BLaER1 (cell line): ENCODE results near the gene GFAP.
A peak's percentile ranks its signal among the peaks of the same experiment; 100 is the strongest.

Source experiments
- H3K27ac ChIP-seq: shearing (Covaris generic); formaldehyde crosslinking; 2 replicates; pipeline ENCODE4 v1.8.1; 2022
- H3K27me3 ChIP-seq: shearing (Covaris generic); formaldehyde crosslinking; 2 replicates; pipeline ENCODE4 v1.8.1; 2022
- H3K36me3 ChIP-seq: shearing (Covaris generic); formaldehyde crosslinking; 2 replicates; pipeline ENCODE4 v1.8.1; 2022
- H3K4me1 ChIP-seq: shearing (Covaris generic); formaldehyde crosslinking; 2 replicates; pipeline ENCODE4 v1.8.1; 2022
- H3K4me2 ChIP-seq: shearing (Covaris generic); formaldehyde crosslinking; 2 replicates; pipeline ENCODE4 v1.8.1; 2022
- H3K4me3 ChIP-seq: shearing (Covaris generic); formaldehyde crosslinking; 2 replicates; pipeline ENCODE4 v1.8.1; 2022
- H3K9ac ChIP-seq: shearing (Covaris generic); formaldehyde crosslinking; 2 replicates; pipeline ENCODE4 v1.8.1; 2022
- H3K9me3 ChIP-seq: shearing (Covaris generic); formaldehyde crosslinking; 2 replicates; pipeline ENCODE4 v1.8.1; 2022
- H4K20me1 ChIP-seq: shearing (Covaris generic); formaldehyde crosslinking; 2 replicates; pipeline ENCODE4 v1.8.1; 2022
- Cebpa-rat ChIP-seq: shearing (Covaris generic); IDR thresholded peaks from 2 replicates; pipeline ENCODE4 v1.8.1; 2022

Gene GFAP

GRCh38 chr17:44887971-44888954, 27.0 kb downstream of the GFAP start:
- Histone ChIP-seq H3K36me3 (peaks cover 98% of the 10 kb centered on the region), H4K20me1 (peaks cover 68% of the 10 kb centered on the region)

DNA sequence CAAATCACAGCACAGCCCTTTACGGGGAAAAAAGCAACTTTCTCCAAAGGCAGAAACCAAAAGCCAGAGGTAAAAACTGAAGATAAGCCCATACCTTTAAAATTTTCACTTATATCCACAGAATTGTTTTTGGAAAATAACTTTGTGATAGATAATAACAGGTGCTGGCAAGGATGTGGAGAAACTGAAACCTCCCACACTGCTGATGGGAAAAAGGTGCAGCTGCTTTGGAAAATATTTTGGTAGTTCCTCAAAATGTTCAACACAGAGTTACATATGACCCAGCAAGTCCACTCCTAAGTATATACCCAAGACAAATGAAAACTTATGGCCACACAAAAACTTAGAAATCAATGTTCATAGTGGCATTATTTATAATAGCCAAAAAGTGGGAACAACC, 28.3 kb downstream of the GFAP start:
- H3K4me2 ChIP-seq: no peak overlapping the region
- no peak overlapping the region for H3K27ac ChIP-seq
- H3K36me3 ChIP-seq: peaks cover 98% of the 10 kb centered on the region

More at GRCh38 chr17:44887971-44888954, 27.0 kb downstream of the GFAP start:
- Histone ChIP-seq H3K27me3 (no peaks in the 10 kb centered on the region), H3K4me2 (peak overlapping the region; percentile 41), H3K9ac (no peak overlapping the region), H3K4me3 (no peak overlapping the region), H3K4me1 (peaks cover 17% of the 10 kb centered on the region), H3K9me3 (no peaks in the 10 kb centered on the region), H3K27ac (no peak overlapping the region)
- TF ChIP-seq Cebpa-rat: no peak

GRCh38 chr17:44884941-44885340, 30.4 kb downstream of the GFAP start:
- no peaks in the 10 kb centered on the region for H3K27me3 ChIP-seq
- no peaks in the 10 kb centered on the region for H3K9me3 ChIP-seq
- H3K27ac ChIP-seq: no peak overlapping the region
- no peak overlapping the region for H3K4me3 ChIP-seq
- H3K9ac ChIP-seq: no peak overlapping the region
- peaks cover 57% of the 10 kb centered on the region for H4K20me1 ChIP-seq
- peaks cover 17% of the 10 kb centered on the region for H3K4me1 ChIP-seq
- H3K4me2 ChIP-seq: no peak overlapping the region
- TF ChIP-seq Cebpa-rat: no peak
- H3K36me3 ChIP-seq: peaks cover 97% of the 10 kb centered on the region

More for the DNA sequence above, 28.3 kb downstream of the GFAP start:
- Histone ChIP-seq H3K9me3 (no peaks in the 10 kb centered on the region), H3K4me1 (peaks cover 17% of the 10 kb centered on the region), H3K27me3 (no peaks in the 10 kb centered on the region), H4K20me1 (peaks cover 69% of the 10 kb centered on the region), H3K4me3 (no peak overlapping the region), H3K9ac (no peak overlapping the region)
- TF ChIP-seq Cebpa-rat: no peak

GRCh38 chr17:44881145-44881544, 34.2 kb downstream of the GFAP start:
- H3K9ac ChIP-seq: no peak overlapping the region
- H3K4me3 ChIP-seq: no peak overlapping the region
- peaks cover 19% of the 10 kb centered on the region for H4K20me1 ChIP-seq
- no peak overlapping the region for H3K4me2 ChIP-seq
- 0 out of 2 replicates have a peak, but pooled peaks cover under 1% of the 10 kb centered on the region for H3K4me1 ChIP-seq
- no peaks in the 10 kb centered on the region for H3K27me3 ChIP-seq
- no peaks in the 10 kb centered on the region for H3K9me3 ChIP-seq
- H3K27ac ChIP-seq: no peak overlapping the region
- no peak for TF ChIP-seq Cebpa-rat
- H3K36me3 ChIP-seq: peaks cover 93% of the 10 kb centered on the region

GRCh38 chr17:44880062-44880461, 35.2 kb downstream of the GFAP start:
- no peak overlapping the region for H3K4me3 ChIP-seq
- H3K27ac ChIP-seq: no peak overlapping the region
- H4K20me1 ChIP-seq: peaks cover 13% of the 10 kb centered on the region; the same call in 1 of the 2 replicates
- H3K36me3 ChIP-seq: peaks cover 94% of the 10 kb centered on the region
- H3K4me1 ChIP-seq: peaks cover 7% of the 10 kb centered on the region; the same call in 1 of the 2 replicates
- no peak overlapping the region for H3K4me2 ChIP-seq
- no peaks in the 10 kb centered on the region for H3K9me3 ChIP-seq
- H3K9ac ChIP-seq: peak overlapping the region; percentile 10; the same call in 1 of the 2 replicates
- no peaks in the 10 kb centered on the region for H3K27me3 ChIP-seq
- no peak for TF ChIP-seq Cebpa-rat

DNA sequence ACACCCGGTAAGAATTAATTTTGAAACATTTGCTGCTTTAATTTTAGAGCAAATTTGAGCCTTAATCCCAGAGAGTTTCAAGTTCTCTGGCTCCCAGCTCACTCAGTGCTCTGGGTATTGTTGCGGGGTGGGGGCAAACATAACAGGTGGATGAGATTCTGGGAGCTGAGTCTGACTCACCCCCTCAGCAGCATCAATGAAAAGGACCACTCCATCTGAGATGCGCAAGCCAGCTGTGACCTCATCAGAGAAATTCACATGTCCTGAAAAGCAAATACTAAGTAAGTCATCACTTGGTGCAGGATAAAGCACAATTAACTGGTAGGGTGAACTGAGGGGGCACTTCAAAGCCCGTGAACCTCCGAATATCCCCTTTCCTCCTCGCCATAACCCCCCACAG, 35.9 kb downstream of the GFAP start:
- Histone ChIP-seq H3K4me1 (peaks cover 7% of the 10 kb centered on the region; the same call in 1 of the 2 replicates), H4K20me1 (peaks cover 13% of the 10 kb centered on the region; the same call in 1 of the 2 replicates), H3K4me2 (no peak overlapping the region), H3K9me3 (no peaks in the 10 kb centered on the region), H3K27ac (no peak overlapping the region), H3K4me3 (no peak overlapping the region), H3K27me3 (no peaks in the 10 kb centered on the region), H3K36me3 (peaks cover 94% of the 10 kb centered on the region), H3K9ac (0 out of 2 replicates have a peak overlapping the region, but pooled peaks have one; percentile 10)
- no peak for TF ChIP-seq Cebpa-rat

DNA sequence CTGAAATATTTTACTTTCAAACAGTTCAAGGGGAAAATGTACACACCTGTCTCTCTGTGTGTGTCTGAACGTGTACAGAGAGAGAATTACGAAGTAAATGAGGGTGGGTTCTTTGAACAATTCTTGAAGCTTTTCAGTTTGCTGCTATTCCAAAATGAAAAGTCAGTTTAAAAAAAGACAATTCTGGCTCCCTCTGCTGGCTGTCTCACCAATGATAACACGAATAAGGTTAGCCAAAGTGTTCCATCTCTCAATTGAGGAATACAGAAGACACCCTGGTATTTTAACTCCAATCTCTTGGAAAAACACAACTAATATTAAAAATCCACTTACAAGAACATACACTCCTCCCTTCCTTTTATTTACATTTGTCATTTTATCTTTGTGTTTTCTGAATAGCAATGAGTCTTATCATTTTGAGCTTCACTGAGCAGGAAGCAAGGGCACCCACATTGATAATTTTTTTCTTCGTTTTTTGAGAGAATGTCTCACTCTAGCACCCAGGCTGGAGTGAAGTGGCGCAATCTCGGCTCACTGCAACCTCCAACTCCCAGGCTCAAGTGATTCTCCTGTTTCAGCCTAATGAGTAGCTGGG, 36.6 kb downstream of the GFAP start:
- Histone ChIP-seq H3K4me1 (peaks cover 7% of the 10 kb centered on the region; the same call in 1 of the 2 replicates), H3K9me3 (no peaks in the 10 kb centered on the region), H3K27ac (no peak overlapping the region), H3K9ac (no peak overlapping the region), H3K4me2 (no peak overlapping the region), H3K27me3 (no peaks in the 10 kb centered on the region), H3K4me3 (no peak overlapping the region), H3K36me3 (peaks cover 94% of the 10 kb centered on the region), H4K20me1 (peaks cover 13% of the 10 kb centered on the region; the same call in 1 of the 2 replicates)
- no peak for TF ChIP-seq Cebpa-rat

- no peak overlapping the region for H3K9ac ChIP-seq
- H3K27ac ChIP-seq: no peak overlapping the region
- TF ChIP-seq Cebpa-rat: no peak
- H3K4me3 ChIP-seq: no peak overlapping the region
- H3K9me3 ChIP-seq: no peaks in the 10 kb centered on the region
- no peaks in the 10 kb centered on the region for H3K27me3 ChIP-seq
- H3K36me3 ChIP-seq: peaks cover 94% of the 10 kb centered on the region
- peaks cover 7% of the 10 kb centered on the region; the same call in 1 of the 2 replicates for H3K4me1 ChIP-seq
- peaks cover 10% of the 10 kb centered on the region; the same call in 1 of the 2 replicates for H4K20me1 ChIP-seq
- H3K4me2 ChIP-seq: no peak overlapping the region
Observed at GRCh38 chr17:44877121-44877520, 38.2 kb downstream of the GFAP start.

DNA sequence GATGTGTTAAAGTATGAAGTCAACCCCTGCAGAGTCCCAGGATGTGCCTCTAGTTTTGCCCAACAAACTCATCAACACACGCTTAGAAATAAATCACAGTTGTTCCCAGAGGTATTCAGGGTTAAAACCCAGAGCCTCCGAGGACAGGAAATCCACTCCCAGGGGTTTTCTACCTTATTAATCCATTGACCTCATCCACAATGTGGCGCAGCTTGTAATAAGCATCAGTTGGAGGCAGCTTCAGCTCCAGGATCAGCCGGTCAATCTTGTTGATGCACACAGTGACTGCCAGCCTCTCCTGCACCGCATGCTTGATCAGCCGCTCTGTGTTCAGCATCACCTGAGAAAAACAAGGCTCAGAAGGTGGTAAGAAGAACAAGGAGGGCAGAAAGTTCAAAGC, 39.5 kb downstream of the GFAP start:
- peaks cover 95% of the 10 kb centered on the region for H3K36me3 ChIP-seq
- 0 out of 2 replicates have a peak overlapping the region, but pooled peaks have one; percentile 1 for H3K4me2 ChIP-seq
- H3K9ac ChIP-seq: no peak overlapping the region; the same call in 1 of the 2 replicates
- peaks cover 7% of the 10 kb centered on the region; the same call in 1 of the 2 replicates for H3K4me1 ChIP-seq
- H3K9me3 ChIP-seq: no peaks in the 10 kb centered on the region
- no peaks in the 10 kb centered on the region for H3K27me3 ChIP-seq
- no peak overlapping the region for H3K4me3 ChIP-seq
- H4K20me1 ChIP-seq: no peaks in the 10 kb centered on the region
- TF ChIP-seq Cebpa-rat: no peak
- no peak overlapping the region for H3K27ac ChIP-seq
